CD4-positive, alpha-beta T cell treated with Interleukin-15 for 4 hours (primary cell): ENCODE data around the gene B4GALT5.
"Not testable (repeated sequence)": the region's sequence is repeated elsewhere in the genome, so short reads cannot be mapped to it uniquely, and the experiment has no call there.

Experiments used
- DNase-seq: peaks from one replicate; pipeline ENCODE4 v3.0.0-alpha.2; 2020; ENCODE audit warnings: low spot score

B4GALT5 gene

DNA sequence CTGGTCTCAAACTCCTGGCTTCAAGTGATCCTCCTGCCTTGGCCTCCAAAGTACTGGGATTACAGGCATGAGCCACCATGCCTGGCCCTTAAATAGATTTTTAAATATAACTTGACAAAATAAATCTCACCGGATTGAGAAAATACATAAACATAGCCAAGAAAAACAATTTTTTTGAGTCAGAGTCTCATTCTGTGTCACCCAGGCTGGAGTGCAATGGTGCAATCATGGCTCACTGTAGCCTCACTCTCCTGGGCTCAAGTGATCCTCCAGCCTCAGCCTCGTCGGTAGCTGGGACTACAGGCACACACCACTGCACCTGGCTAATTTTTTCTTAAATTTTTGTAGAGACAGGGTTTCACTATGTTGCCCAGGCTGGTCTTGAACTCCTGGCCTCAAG lies 85.4 kb downstream of the B4GALT5 start:
- not testable (repeated sequence) for DNase-seq

DNA sequence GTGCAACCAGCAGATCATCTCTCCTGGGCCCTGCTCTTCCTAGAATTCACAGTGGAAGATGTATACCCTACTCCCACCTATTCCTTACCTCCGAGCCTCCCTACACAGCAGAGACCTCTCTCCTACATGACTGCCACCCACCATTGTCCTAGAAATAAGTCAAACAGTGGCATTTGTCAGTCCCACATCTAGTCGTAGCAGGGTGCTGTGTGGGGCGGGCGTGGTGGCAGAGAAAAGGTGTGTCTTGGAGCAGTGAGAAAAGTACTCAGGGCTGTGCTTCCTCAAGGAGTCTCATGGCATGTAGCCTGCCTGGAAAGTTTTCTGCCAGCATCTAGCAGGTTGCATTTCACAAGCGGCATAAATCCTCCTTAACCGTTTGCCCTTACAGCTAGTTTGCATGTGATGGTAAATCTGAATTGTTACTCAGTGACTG lies 86.3 kb downstream of the B4GALT5 start:
- DNase-seq, result no peak

DNA sequence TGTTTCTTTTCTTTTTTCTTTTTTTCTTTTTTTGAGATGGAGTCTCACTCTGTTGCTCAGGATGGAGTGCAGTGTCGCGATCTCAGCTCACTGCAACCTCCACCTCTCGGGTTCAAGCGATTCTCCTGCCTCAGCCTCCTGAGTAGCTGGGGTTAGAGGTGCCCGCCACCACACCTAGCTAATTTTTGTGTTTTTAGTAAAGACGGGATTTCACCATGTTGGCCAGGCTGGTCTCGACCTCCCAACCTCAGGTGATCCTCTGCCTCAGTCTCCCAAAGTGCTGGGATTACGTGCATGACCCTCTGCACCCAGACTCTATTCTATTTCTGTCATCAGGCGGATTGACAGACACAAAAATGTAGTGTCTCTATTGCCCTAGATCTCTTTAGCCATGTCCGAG lies 88.7 kb downstream of the B4GALT5 start:
- DNase-seq, result not testable (repeated sequence)

DNA sequence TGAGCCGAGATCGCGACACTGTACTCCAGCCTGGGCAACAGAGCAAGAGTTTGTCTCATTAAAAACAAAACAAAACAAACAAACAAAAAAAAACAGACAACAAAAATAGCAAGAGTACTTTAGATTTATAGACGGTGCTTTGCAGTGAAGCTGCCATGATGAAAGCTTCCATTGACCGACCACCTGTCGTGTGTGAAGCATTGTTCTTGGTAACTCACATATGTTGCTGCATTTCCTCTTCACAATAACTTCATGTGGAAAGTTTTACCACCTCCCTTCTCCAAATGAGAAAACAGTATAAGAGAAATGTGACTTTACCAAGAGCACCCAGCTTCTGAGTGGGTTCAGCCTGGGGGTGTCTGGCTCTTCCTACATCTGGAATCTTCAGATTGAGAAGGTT lies 89.4 kb downstream of the B4GALT5 start:
- DNase-seq, result no peak

DNA sequence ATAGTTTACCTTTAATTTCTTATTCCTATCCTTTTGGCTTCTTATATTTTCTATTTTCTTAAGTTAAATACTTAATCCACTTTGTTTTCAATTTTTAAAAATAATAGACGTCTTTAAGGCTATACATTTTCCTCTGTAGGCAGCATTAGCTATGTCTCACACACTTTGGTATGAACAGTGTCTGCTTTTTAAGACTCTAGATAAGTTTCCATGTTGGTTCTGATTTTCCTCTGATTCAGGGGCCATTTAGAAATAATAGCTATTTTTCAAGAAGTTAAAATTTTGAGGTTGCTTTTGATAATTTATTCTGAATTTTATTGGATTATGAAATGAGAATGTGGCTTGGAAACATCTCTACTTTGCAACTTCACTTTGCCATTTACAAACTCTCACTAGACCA lies 91.4 kb downstream of the B4GALT5 start:
- no peak for DNase-seq

DNA sequence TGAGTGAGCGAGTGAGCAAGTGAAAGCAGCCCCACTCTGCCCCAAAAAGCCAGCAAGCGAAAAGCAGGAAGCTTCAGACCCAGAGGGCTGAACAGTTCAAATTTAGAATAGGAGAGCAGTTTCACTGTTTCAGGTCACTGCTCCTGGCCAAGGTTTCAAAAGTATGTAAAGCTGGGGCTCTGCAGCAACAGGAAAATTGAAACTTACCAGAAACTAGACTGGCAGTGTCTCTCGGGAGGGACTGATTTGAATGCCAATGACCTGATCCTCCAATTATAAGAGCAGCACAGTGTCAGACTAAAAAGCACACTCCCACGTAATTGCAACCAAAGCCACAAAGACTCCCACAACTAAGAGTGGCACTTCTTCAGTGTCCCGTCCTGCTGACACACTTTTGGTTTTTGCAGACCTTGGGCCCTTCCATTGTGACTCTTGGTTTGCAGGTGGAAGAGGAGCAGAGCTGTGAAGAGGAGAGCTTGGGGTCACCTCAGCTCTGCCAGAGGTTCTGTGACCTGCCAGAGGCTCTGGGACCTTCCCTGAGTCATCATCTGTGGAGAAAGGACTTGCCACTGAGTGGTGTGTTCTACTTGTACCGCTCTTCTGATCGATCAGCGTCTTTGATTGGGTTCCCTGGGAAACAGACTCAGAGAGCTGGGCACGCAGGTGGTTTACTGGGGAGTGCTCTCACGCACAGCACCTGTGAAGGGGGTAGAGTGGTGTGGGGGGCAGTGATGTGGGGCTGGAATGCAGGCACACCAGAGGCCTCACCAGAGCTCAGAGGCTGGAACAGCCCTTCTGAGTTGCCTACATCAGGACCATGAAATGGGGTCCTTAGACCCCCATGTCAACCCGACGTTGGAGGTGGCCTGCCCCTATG lies 93.1 kb downstream of the B4GALT5 start:
- peak; percentile 7 for DNase-seq

DNA sequence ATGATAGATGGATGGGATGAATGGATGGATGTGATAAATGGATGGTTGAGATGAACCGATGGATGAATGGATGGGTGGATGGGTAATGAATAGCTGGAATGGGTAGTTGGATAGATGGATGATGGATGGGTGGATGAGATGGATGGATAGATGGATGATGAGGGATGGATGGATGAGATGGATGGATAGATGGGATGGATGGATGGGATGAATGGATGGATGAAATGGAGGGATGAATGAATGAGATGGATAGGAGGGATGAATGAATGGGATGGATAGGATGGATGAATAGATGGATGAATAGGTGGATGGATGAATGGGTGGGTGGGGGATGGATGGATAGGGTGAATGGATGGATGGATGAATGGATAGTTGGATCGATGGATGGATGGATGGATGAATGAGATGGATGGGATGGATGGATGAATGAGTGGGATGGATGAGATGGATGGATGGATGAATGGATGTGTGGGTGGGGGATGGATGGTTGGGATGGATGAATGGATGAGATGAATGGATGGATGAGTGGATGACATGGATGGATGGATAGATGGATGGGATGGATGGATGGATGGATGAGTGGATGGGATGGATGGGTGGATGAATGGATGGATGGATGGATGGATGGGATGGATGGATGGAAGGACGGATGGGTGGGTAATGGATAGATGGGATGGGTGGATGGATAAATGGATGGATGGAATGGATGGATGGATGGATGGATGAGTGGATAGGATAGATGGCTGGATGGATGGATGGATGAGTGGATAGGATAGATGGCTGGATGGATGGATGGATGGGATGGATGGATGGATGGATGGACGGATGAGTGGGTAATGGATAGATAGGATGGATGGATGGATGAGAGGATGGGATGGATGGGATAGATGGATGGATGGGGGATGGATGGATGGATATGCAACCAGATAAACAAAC lies 94.3 kb downstream of the B4GALT5 start:
- DNase-seq, result no peak

DNA sequence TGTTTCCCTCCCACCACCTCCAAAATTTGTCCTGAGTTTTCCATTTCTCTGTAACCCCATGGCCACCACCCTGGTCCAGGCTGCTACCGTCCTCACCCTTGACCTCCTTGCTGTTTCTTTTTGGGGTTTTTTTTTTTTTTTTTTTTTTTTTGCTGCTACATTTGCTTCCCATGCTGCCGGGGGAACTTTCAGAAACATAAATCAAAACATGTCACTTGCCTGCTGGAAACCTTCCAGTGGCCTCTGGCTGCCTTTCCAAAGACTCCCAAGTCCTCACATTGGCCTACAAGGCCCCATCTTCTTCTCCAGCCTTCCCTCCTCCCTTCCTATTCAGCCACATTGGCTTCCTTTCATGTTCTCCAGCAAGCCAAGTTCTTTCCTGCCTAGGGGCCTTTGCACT lies 95.4 kb downstream of the B4GALT5 start:
- no peak for DNase-seq

DNA sequence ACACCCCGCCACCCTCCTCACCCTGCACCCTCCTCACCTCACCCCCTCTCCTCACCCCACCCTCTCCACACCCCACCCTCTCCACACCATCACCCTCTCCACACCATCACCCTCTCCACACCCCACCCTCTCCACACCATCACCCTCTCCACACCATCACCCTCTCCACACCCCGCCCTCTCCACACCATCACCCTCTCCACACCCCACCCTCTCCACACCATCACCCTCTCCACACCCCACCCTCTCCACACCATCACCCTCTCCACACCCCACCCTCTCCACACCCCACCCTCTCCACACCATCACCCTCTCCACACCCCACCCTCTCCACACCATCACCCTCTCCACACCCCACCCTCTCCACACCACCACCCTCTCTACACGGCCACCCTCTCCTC lies 96.3 kb downstream of the B4GALT5 start:
- not testable (repeated sequence) for DNase-seq

DNA sequence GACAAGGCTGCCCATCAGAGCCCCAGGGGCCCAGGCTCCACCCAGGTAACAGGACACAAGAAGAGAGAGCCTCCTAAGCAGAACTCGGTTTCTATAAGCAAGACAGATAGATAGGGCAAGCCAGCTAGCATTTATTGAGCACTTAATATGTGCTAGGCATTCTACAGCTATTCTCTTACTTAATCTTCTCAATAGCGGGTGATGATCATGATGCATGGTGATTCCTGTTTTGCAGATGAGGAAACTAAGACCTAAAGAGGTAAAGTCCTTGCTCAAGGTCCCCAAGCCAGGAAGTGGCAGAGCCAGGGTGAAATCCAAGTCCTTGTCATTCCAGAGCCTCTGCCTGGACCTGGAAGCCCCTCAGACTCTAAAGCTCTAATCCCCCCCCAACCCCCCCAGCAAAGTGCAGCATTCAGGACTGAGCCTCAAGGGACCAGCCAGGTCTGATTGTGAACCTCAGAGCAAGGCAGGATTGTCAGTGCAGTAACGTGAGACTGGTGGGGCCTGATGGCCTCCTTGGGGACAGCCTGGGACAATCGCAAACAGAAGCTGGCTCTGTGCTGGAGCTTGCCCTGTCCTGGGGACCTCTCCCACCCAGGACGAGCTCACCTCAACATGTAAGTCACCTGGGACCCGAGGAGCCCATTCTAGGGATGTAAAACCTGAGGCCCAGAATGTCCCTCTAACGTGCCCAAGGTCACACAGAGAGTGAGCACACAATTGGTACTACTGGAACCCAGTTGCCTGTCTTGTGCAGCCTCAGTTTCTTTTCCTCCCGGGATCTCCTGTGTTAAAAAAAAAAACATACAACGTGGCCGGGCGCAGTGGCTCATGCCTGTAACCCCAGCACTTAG lies 97.3 kb downstream of the B4GALT5 start:
- DNase-seq, result no peak

DNA sequence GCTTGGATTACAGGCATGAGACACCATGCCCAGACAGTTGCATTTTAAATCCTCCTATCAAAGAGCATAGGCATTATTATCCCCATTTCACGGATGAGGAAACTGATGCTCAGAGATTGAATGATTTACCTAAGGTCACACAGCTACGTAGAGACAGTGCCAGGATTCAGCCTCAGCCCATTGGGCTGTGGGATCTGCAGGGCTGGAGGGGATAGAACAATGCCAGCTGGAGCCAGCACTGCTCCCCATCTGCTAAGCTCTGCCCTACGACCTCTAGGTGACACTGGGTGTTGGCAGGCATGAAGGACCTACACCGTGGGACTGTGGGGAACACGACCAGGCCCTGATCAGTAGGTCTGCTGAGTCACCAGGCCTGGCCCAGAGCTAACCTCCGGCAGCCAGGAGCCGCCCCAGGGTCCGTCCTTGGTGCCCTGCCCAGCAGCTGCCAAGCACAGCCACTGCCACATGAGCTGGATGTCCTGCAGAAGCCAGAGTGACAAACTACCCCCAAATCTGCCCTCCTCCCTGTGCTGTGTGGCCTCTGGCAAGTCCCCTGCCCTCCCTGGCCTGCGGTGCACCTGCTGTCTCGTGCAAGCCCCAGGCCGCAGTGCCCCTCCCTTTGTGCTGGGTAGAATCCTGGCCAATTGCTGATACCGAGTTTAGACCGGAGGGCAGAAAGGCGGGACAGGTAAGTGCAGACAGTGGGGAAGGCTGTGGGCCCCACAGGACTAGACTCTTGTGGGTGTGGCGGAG lies 98.1 kb downstream of the B4GALT5 start:
- no peak for DNase-seq

DNA sequence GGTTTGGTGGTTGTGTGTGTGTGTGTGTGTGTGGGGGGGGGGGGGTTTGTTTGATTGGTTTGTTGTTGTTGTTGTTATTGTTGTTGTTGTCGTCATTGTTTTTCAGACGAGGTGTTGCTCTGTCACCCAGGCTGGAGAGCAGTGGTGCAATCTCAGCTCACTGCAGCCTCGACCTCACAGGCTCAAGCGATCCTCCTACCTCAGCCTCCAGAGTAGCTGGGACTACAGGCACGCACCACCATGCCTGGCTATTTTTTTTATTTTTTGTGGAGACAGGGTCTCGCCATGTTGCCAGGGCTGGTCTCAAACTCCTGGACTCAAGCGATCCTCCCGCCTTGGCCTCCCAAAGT lies 98.7 kb downstream of the B4GALT5 start:
- not testable (repeated sequence) for DNase-seq

DNA sequence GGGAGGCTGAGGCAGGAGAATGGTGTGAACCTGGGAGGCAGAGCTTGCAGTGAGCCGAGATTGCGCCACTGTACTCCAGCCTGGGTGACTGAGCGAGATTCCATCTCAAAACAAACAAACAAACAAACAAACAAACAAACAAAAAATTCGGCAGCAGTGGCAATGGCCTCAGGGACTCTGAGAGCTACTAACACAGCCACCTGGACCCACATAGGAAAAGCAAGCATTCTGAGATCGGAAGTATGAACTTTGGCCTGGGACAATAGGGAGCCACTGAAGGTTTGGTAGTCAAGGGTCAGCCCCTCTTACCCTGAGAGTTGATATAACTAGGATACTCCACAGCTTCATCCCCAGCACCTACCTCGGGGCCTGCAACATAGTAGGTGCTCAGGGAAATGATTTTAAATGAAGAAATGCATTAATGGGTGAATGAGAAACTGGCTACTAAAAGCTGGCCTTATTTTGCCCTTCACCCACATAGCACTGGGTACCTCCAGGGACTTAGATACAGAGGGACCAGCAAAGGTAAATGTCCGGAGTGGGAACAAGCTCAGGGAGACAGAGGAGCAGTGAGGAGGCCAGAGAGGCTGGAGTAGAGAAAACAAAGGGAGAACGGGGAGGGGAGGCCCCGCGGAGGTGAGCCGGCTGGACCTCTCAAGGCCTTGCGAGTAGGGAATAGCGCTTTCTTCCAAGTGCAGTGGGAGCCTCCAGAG lies 99.2 kb downstream of the B4GALT5 start:
- no peak for DNase-seq

DNA sequence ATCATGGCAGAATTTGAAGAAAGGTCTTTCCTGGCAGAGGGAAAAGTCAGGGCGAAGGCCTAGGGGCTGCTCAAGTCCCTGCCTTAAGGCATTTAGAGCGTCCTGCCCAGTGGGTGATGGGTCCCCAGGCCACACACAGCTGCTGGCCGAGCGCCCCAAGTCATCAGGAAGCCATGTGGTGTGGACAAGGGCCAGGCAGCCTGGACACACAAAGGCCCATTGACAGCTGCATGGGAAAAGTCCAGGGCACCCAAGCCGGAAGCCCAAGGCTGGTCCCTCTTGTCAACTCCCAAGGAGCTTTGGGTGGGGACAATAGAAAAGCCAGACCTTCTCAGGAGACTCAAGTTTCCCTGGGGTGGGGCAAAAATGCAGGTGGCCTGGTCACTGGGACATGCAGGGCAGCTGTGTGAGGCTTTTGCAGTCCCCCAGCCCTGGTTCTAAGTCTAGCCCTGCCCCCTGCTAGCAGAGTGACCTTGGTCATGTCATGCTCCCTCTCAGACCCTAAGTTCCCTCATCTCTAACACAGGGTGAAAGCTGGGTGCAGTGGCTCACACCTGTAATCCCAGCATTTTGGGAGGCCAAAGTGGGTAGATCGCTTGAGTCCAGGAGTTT lies 101.4 kb downstream of the B4GALT5 start:
- DNase-seq, result no peak

DNA sequence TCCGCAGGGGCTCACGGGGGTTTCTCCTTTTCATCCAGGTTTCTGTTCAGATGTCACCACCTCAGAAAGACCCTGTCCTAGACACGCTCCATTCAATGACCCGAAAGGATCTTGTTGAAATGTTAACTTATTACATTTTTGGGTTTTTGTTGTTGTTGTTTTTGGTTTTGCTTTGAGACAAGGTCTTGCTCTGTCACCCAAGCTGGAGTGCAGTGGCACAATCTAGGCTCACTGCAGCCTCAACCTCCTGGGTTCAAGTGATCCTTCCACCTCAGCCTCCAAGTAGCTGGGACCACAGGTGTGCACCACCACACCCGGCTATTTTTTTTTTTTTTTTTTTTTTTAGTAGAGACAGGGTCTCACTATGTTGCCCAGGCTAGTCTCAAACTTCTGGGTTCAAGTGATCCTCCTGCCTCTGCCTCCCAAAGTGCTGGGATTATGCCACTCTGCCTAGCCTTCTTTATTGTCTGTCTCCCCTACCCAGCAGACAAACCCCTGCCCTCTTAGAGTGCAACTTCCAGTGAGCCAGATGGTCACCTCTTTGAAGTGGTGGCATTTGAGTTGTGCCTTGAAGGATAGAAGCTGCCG lies 102.0 kb downstream of the B4GALT5 start:
- not testable (repeated sequence) for DNase-seq

DNA sequence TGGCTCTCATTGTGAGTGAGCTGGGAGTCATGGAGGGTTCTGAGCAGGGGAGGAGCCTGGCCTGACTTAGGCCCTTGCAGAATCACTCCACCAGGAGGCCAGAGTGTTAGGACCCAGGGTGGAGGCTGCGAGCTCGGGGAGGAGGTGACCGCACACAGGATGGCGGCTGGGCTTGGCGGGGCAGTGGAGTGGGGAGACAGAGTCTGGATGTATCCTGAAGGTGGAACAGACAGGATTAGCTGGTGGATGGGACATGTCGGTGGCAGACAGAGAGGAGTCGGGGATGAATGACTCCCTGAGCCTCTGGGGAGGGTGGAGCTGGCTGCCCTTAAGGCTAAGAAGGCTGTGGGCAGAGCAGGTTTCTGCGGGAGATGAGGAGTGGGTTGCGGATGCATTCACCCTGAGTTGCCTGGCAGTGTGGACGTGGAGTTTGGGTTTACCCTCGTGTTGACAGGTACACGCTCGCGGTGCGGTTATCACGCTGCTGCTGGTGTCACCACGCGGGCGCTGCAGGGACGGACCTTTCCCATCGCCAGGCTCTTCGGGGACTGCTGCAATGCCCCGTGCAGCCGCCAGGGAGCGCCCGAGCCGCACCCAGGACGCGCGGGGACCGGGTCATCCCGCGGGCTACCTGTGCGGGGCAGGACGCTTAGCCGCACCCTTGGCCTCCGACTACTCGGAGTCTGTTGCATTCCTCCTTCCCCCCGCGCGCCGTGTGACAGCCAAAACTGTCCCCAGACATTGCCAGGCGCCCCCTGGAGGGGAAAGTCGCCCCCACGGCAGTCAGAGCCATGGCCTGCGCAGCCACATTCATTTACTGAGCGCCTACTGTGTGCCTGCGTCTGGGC lies 102.8 kb downstream of the B4GALT5 start:
- DNase-seq, result peak; percentile 78

DNA sequence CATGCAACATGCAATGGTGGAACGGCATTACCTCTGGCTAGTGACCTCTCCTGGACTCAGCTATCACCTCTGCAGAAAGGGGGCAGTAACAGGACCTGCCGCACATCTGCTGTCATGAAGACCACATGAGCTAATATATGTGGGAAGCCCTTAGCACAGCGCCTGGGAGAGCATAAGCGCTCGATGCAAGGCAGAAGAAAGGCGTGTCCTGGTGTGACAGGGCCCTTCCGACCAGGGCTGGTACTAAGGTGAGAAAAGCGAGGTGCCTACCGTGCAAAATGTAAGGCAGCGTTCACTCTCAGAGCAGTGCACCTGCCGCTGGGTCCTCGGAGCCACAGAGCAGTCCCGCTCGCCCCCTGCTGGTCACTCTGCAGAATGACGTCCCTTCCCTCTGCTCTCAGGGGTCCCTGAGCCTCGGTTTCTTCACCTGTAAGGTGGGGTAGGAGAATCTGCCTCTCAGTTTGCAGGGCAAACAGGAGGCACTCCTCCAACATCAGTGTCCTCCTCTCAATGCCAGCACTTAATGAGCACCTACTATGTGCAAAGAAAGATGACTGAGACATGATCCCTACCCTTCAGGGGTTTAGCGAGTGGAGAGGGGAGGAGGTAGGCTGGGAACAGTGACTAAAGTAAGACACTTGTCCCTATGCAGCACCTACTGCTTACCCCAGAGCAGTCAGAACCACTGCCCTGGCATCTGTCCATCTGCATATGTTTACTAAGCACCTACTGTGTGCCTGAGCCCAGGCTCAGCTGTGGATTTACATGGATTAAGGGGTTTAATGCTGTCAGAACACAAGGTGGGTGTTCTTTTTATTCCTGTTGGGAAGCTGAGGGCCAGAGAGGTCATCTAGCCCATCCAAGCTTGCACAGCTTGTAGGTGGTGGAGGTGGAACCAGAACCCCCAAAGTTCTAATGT lies 104.7 kb downstream of the B4GALT5 start:
- DNase-seq, result peak; percentile 76

DNA sequence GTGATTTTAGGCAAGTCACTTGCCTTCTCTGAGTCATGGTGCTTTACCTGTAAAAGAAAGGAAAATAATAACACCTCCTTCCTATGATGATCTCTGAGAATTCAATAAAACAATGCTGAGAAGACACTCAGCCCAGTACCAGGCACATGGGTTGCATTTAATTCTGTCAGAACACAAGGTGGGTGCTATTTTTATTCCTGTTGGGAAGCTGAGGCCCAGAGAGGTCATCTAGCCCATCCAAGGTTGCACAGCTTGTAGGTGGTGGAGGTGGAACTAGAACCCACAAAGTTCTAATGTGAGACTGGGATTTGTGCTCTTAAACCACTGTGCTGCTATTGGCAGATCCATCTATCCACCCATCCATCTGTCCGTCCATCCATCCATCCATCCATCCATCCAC lies 106.1 kb downstream of the B4GALT5 start:
- DNase-seq, result no peak
